HG03520 (cell line): Measurements from ENCODE around the gene TNRC6A.
"Not testable (repeated sequence)": the region's sequence is repeated elsewhere in the genome, so short reads cannot be mapped to it uniquely, and the experiment has no call there.

Experiments used
- ATAC-seq: cut with Tn5 transposase; IDR thresholded peaks from one replicate; pipeline ENCODE4 v1.9.1; 2021; ENCODE audit warnings: mild to moderate bottlenecking, moderate library complexity; ENCODE audit not compliant: unreplicated experiment

Gene TNRC6A

DNA sequence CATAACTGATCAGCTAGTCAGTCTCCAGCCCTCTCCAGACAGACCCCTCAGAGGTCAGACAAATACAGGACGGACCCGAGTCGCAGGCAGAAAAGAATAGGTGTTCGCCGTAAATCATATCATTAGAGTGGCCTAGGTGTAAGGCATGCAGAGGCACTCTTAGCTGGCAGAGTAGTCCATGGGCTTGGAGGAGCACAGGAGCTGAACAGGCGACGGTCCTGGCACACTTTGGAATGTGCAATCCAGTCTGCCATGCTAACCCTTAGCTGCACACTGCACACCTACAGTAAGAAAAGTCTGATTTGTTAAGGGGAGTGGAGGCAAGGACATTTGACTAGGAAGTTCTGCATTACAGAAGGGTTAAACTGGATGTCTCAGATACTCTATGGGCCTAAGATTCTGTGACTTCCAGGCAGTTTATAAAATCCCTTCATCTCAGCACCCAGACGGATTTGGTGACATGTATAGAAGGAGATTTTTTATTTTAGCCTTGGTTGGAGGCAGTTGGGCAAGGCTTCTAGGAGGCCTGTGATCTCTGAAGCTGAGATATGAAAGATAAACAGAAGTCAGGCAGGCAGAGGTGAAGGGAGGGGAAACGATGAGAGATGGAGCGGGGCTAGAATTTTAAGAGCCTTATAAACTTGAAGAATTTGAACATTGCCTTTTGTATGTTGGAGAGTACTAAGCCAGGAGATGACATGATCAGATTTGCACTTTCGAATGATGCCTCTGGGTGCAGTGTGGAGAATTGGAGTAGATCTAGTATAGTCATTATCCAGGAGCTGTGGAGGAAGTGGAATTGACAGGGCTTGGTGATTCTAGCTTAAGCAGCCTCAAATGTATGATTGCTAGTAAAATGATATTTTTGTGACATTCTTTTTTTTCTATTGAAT lies 81.7 kb downstream of the TNRC6A start:
- ATAC-seq: no peak

DNA sequence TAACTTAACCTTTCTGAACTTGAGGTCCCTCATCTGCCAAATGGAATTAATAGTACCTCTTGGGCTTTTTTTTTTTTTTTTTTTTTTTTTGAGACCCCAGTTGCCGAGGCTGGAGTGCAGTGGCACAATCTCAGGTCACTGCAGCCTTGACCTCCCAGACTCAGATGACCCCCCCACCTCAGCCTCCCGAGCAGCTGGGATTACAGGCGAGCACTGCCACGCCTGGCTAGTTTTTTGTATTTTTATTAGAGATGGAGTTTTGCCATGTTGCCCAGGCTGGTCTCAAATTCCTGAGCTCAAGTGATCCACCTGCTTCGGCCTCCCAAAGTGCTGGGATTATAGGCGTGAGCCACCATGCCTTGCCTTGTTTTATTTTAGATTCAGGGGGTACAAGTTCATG lies 83.4 kb downstream of the TNRC6A start:
- ATAC-seq: not testable (repeated sequence)

DNA sequence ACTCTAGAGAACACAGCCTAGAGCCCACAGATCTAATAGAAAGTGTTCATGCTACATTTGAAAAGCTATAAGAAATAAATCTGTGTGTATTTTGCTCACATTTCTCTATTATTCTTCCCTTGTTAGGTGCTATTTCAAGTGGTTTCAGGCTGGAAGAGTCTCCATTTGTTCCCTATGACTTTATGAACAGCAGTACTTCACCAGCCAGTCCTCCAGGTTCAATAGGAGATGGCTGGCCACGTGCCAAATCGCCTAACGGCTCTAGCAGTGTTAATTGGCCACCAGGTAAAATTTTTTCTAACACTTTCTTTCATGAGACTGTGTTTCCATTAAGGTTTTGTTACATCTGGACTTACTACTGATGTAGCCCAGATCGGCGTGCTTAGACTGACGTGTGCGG lies 85.6 kb downstream of the TNRC6A start:
- ATAC-seq: no peak

DNA sequence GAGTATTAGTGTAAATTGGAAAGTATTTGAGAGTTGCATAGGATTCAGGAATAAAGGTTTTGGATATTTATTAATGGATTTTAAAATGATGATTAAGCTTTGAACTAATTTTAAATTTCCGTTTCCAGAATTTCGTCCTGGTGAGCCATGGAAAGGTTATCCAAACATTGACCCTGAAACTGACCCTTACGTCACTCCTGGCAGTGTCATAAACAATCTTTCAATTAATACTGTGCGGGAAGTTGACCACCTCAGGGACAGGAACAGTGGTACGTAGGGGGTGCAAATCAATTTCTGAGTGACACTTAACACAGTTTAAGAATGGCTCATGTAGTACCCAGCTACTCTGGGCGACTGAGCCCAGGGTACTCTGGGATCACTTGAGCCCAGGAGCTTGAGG lies 87.2 kb downstream of the TNRC6A start:
- ATAC-seq: no peak

DNA sequence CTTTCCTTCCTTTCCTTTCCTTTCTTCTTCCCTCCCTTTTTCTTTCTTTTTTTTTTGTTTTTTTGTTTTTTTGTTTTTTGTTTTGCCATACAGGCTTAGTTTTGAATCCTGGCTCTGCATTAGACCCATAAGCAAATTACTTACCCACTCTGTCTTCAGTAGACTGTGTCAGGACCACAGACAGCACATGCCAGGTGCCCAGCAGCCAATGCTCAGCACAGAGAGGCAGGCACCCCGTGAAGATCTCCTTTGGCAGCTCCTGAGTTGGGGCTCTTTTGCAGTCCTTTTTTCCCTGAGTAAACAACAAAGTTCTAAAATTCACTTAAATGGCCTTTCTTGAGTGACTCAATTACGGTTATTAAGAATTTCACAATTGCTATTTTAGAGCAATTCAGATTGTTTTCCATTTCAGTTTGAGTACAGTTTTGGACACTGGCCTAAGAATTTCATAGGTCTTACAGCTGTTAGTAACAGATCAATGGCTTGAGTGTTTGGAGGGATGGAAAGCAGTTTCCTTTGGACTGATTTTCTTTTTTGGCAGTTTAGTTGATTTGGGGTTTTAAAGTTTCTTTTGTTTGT lies 90.1 kb downstream of the TNRC6A start:
- no peak for ATAC-seq

DNA sequence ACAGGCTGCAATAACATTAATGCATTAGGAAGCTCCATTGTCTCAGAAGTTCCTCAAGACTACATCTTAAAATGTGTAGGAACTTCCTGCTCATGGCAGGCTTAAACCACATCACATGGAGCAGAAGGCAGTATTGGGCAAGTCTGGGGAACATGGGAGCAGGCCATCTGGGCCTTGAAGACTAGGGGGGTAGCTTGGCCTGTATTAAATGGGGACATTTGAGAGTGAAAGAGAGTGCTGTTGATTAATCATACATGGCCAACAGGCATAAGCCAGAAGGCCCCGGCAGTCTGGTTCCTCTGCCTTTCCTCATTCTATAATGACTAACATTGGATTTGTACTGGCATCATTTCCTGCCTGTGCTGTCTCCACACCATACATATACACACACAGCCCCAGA lies 91.1 kb downstream of the TNRC6A start:
- no peak for ATAC-seq

DNA sequence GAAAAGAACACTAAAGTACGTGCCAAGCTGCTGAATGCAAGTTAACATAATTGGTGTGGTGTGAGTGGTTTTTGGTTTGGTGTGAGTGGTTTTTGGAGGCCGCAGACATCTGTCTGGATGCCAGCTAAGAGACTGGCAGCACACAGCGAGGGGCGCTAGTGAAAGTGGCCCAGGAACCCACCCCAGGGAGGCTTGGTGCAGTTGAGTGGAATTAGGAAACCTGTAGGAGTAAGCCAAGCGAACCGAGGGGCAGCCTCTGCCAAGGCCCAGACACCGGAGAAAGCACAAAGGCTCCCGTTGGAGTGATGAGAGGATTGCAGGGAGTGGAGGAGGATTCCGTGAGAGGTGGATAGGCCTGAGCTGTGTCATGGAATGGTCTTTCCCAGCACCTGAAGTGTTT lies 91.7 kb downstream of the TNRC6A start:
- ATAC-seq: no peak

DNA sequence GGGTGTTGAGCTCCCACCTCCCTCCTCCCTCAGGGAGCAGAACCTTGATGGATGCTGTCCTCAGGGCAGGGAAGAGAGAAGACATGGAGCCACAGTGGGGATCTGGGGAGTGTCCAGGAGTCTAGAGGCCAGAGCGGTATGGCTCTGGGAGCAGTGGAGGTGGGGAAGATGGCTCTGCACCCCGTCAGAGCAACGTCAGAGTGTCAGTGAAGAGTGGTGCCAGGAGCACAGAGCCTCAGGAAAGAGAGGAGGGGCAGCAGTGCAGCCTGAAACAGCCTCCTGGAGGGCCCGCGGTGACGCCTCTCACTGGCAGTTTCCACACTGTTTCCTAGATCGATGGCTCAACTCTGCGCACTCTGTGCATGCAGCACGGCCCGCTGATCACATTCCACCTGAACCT lies 93.1 kb downstream of the TNRC6A start:
- no peak for ATAC-seq

DNA sequence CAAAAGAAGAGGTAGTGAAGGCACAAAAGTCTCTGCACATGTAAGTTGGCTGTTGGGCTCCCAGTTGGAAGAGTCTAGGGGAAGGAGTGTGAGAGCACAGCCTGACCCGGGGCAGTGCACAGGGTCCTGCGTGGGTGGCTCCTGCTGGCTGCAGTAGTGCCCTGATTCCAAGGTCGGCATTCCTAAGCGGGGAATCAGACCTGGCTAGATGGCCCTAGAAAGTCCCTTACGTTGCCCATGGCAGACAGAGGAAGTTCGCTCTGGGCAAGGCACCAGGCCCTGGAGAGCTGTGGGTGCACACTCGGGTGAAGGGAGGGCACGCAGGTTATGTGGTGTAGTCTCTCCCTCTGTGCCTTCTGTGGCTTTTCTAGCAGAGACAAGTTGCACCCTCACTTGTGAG lies 93.5 kb downstream of the TNRC6A start:
- ATAC-seq: no peak

DNA sequence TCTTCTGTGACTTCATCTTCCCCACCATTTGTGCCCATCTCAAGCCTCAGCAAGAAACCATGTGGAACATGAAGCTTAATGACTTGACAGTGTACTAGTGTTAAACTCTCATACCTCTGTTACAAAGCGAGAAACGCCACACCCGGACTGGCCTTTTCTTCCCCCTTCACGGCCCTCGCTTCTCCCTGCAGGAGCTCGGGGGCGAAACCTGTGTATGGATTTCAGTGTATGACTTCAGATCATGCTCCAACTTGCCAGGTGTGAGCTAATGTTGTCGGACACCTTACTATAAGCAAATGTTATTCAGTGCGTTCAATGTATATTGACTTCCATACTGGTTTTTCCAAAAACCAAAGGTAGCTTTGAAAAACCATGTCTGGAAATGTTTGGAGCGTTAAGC lies 96.2 kb downstream of the TNRC6A start:
- no peak for ATAC-seq

DNA sequence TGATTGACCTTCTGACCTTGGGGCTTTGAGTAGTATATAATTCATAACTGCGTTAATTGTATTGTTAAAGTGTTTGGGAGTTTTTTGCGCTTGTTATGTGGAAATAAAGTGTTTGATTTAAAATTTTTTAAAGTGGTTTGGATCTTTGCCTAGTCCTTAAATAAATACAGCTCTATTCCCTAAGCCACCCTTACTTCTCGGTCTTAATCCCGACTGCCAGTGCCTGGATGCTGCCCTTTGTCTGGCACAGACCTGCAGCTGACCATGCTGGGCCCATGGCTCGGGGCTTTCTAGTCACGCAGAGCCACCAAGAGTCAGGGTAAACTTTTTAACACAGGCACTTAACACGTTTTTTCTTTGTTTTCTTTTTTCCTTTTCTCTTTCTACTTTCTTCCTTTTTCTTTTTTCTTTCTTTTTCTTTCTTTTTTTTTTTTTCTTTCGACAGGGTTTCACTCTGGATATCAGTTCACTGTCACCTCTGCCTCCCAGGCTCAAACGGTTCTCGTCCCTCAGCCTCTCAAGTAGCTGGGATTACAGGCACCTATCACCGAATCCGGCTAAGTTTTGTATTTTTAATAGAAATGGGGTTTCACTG lies 96.7 kb downstream of the TNRC6A start:
- no peak for ATAC-seq

DNA sequence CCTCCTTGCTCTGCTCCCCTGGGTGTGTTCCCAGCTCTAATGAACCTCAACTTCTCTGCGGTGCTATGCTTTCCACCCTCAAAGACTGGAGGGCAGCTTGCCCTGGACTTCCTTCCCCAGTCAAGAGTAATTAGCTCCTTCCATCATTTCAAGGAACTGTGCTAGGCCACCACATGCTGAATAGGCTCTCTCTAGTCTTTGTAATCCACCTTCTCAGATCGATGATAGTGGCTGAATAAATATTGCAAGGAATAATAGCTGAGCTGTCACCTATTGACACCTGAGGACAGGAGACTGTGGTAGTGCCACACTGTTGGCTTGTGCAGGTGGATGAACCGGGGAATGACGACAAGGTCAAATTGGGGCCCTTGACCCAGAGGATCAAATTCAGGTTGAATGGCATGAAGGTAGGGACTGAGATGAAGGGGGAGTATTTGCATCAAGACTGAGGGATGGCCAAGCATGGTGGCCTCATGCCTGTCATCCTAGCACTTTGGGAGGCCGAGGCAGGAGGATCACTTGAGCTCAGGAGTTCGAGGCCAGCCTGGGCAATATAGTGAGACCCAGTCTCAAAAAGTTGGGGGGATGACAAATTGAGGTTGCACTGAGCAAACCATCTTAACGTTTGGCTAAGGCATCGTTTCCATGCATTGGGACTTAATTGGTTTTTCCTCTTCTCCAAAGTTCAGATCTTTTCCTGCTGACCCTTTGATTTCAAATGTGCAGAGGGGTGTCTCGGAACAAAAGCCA lies 97.5 kb downstream of the TNRC6A start:
- ATAC-seq: no peak

DNA sequence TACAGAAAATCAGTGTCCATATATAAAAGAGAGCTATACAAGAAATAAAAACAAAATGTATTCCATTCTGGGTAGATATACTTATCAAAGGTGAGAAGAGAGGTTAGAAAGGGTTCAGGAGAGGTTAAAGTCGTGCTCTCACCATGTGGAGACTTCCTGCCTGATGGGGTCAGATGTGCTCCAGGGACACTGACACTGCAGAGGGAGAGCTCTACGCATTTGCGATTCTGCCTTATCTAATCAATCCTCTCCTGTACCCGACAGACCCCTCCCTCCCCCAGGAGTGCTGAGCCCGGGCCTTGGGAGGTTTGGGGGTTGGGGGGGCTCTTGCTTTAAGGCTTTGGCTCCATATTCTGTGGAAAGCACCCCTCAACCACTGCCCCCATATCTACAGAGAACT lies 99.7 kb downstream of the TNRC6A start:
- ATAC-seq: no peak

DNA sequence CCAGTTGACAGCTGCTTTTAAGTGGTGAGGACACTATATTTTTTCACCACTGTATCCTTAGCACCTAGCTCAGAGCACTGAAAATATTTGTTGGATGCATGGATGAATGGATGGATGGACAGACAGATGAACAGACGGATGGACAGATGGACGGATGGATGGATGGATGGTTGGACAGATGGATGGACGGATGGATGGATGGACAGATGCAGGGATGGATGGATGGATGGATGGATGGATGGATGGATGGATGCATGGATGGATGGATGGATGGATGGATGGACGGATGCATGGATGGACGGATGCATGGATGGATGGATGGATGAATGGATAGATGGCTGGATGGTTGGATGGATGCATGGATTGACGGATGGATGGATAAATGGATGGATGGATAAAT lies 103.9 kb downstream of the TNRC6A start:
- ATAC-seq: no peak

DNA sequence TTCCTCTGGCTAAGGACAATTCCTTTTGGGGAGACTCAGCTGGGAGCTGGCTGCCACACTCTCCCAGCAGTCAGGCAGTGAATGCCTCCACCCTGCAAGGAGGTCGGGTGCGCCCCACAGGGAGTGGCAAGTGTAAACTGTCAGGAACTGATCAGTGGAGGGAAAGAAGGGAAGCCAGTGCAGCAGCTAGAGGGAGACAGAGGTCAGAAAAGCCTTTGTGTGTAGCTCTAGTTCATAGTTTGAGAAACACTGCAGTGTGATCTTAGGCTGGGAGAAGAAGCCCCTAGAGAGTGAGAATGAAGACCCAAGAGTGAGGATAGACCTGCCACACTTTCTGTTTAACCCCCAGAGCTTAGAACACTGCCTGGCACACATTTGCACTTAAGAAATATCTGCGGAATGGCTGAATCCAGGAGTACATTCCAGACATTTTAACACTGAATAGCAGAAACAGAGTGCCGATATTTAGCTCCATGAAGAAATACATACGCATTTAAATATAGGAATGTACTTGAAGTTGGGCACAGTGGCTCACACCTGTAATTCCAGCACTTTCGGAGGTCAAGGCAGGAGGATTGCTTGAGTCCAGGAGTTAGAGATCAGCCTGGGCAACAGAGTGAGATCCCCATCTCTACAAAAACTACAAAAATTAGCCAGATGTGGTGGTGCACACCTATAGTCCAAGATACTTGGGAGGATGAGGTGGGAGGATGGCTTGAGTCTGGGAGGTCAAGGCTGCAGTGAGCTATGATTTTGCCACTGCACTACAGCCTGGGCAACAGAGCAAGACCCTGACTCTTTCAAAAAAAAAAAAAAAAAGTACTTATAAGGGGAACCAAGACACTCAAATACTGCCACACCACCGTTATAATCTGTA lies 105.2 kb downstream of the TNRC6A start:
- ATAC-seq: no peak

DNA sequence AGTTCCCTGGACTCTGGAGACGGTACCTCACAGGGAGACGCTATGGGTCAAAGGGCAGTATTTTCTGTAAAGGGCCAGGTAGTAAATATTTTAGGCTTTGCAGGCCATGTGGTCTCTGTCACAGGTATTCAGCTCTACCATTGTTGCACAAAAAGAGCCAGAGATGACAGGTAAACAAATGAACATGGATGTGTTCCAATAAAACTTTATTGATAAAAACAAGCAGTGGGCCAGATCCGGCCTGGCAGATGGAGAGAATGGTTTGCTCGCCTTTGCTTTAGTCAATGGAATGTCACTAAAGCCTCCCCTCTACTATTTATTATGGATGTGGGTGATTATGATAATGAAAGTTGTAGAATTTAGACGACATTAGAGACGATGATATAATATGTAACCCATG lies 107.4 kb downstream of the TNRC6A start:
- ATAC-seq: no peak

DNA sequence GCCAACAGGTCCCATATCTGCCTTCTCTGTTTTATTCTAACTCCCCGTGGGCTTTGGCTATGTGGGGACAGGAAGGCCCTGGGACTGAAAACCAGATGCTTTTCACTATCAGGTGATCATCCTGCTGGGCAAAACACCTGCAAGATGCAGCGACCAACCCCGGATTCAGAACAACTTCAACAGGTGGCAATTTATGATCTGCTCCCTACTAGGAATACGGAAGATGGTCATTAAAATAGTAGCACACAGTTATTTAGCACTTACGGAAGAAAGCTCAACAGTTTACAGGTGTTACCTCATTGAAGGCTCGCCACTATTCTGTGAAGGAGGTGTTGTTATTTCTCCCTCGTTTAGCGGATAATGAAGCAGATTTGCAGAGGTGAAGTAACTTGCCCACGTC lies 108.5 kb downstream of the TNRC6A start:
- ATAC-seq: no peak

DNA sequence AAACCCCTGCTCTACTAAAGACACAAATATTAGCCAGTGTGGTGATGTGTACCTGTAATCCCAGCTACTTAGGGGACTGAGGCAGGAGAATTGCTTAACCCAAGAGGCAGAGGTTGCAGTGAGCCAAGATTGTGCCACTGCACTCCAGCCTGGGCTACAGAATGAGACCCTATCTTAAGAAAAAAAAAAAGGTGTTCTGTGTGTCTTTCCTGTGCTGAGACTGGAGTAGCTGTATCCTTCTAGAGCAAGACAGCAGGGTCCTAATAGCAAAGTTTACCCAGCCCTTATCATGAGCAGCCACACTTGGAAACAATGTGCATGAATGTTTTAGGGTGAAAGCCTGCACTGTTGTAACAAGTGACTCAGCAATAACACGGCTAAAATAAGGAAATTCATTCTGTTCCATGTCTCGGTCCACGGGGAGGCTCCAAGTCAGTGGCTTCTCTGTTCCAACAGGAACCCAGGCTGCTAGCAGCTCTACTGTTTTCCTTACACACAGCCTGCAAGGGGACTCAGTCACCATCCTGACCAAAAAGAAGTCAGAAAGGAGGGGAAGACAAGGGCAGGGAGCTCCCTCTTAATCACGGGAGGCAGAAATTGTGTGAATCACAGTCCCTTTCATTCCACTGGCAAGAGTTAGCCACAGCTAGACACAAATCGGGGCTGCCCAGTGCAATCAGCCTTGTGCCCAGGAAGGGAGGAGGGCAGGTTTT lies 109.3 kb downstream of the TNRC6A start:
- no peak for ATAC-seq

DNA sequence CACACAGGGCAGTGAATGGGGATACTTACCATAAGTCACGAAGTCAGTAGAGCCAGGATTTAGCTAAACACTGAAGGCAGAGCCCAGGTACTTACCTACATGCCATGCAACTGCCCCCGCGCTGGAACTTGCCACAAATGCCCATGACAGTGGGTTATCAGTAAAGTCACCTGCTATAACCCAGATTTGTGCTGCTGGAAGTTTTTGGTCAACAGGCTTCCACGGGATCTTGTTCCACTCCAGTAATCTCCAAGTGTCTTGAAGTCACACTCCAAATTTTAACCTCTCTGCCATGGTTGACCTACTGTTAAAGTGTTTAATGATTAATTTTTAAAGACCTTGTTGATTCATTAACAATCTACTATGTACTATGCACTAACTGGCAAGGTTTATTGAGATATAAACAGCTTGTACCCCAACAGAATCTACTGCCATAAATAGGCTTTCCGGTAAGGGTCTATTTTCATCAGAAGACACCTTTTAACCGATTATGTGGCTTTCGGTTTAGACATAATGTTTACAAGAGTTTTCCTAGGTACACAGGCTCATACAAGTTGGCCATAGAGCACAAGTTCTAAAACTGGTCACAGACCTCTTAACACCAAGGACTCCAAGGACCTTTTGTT lies 110.0 kb downstream of the TNRC6A start:
- ATAC-seq: no peak

DNA sequence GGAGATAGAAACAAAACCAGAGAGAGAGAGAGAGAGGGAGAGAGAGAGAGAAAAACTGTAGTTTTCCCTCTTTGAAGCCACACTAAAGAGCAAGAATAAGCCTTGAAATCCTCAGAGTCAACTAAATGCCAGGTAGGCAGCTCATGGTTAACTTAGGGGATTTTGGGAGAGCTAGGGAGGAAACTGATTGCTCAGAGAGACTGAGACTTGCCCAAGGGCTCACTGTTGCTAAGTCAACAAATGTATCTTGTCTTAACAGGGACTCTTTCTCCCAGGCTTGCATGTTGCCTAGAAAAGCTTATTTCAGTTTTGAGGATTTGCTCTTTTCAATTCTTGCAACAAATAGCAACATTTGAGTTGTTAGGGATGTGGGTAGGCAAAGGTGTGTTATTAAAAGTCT lies 111.8 kb downstream of the TNRC6A start:
- ATAC-seq: no peak
